ENCODE measurements around the gene BICC1. TPM values are rescaled to one million over a fixed set of nuclear protein-coding genes. Genes with fewer than 3 reads are reported as not detected.

The BICC1 gene
- total RNA-seq, 1 experiment from 2014 or later: 0.67 TPM

GRCh38 chr10:58641708-58642107, 129.0 kb downstream of the BICC1 start:
- Histone ChIP-seq H3K4me3 (ENCODE audit: low read depth in 2 of 2, low read length in 2 of 2) (no peak overlapping the region), H3K27ac (ENCODE audit: low read length) (no peak overlapping the region), H3K4me1 (ENCODE audit: control insufficient read depth, insufficient read depth, low read length) (no peaks in the 10 kb centered on the region), H3K36me3 (ENCODE audit: control insufficient read depth, insufficient read depth, low read length) (no peaks in the 10 kb centered on the region), H3K27me3 (ENCODE audit: control insufficient read depth, insufficient read depth, low read length) (0 out of 2 replicates have a peak, but pooled peaks cover 3% of the 10 kb centered on the region), H3K9me3 (ENCODE audit: control insufficient read depth, insufficient read depth, low read depth, low read length) (no peaks in the 10 kb centered on the region)
- ChIA-PET POLR2A (no interaction called here), CTCF (interaction anchor here (0.6 to 1.6 kb wide), 2 partner anchors 111 to 206 kb away, joined by 3 to 7 read pairs; no protein-coding TSS in a partner anchor)
- no TSS peak for BruUV-seq (replicated peaks)
- no peak for TF ChIP-seq REST (IDR thresholded peaks at IDR 0.05; ENCODE audit: insufficient read depth in 1 of 2, low read depth in 2 of 2, low read length in 1 of 2)
- no peak for TF ChIP-seq POLR2AphosphoS5 (IDR thresholded peaks at IDR 0.05; ENCODE audit: low read depth, low read length)
- no peak for TF ChIP-seq TCF7L2 (IDR thresholded peaks at IDR 0.05; ENCODE audit: low read depth, low read length)
- no peak for TF ChIP-seq SIN3A (IDR thresholded peaks at IDR 0.05; ENCODE audit: borderline replicate concordance, insufficient read depth, low read depth, low read length)
- TF ChIP-seq CTCF (IDR thresholded peaks at IDR 0.05): no peak
- DNase-seq (ENCODE audit: low read depth, low spot score) (no peak), ATAC-seq (no peak)
- in situ Hi-C loops (cut with HindIII; ENCODE audit: low pct_unique_long_range_greater_than_20kb, low sequenced_read_pairs): no loop called here
- intact Hi-C loops (cut with micrococcal nuclease; ENCODE audit: unreplicated experiment): loop anchor here (5.0 kb wide), 1 partner anchor 109 kb away; no protein-coding TSS in a partner anchor

- no peak for ATAC-seq
- BruUV-seq (replicated peaks): no TSS peak
- Histone ChIP-seq H3K36me3 (ENCODE audit: control insufficient read depth, insufficient read depth, low read length) (no peaks in the 10 kb centered on the region), H3K4me3 (ENCODE audit: low read depth in 2 of 2, low read length in 2 of 2) (no peak overlapping the region), H3K9me3 (ENCODE audit: control insufficient read depth, insufficient read depth, low read depth, low read length) (no peaks in the 10 kb centered on the region), H3K27ac (ENCODE audit: low read length) (no peak overlapping the region), H3K4me1 (ENCODE audit: control insufficient read depth, insufficient read depth, low read length) (no peaks in the 10 kb centered on the region), H3K27me3 (ENCODE audit: control insufficient read depth, insufficient read depth, low read length) (0 out of 2 replicates have a peak, but pooled peaks cover 3% of the 10 kb centered on the region)
- ChIA-PET CTCF (no interaction called here), POLR2A (no interaction called here)
- intact Hi-C loops (cut with micrococcal nuclease; ENCODE audit: unreplicated experiment): loop anchor here (5.0 kb wide), 1 partner anchor 110 kb away; no protein-coding TSS in a partner anchor
- TF ChIP-seq CTCF (IDR thresholded peaks at IDR 0.05) (no peak), SIN3A (IDR thresholded peaks at IDR 0.05; ENCODE audit: borderline replicate concordance, insufficient read depth, low read depth, low read length) (no peak), TCF7L2 (IDR thresholded peaks at IDR 0.05; ENCODE audit: low read depth, low read length) (no peak), POLR2AphosphoS5 (IDR thresholded peaks at IDR 0.05; ENCODE audit: low read depth, low read length) (no peak), REST (IDR thresholded peaks at IDR 0.05; ENCODE audit: insufficient read depth in 1 of 2, low read depth in 2 of 2, low read length in 1 of 2) (no peak)
- DNase-seq (ENCODE audit: low read depth, low spot score): no peak
- in situ Hi-C loops (cut with HindIII; ENCODE audit: low pct_unique_long_range_greater_than_20kb, low sequenced_read_pairs): no loop called here
Measured at GRCh38 chr10:58642283-58642682, 129.6 kb downstream of the BICC1 start.
